Kidney epithelial cell (primary cell): ENCODE measurements around the gene PDCD11. TPM values are rescaled to one million over a fixed set of nuclear protein-coding genes. Genes with fewer than 3 reads are reported as not detected.

Experiments used
- DNase-seq: peaks from one replicate; pipeline ENCODE4 v3.0.0-alpha.2; 2010; ENCODE audit warnings: low read depth
- H3K27me3 ChIP-seq: 2 replicates; pipeline ENCODE4 v1.6.0; 2011; ENCODE audit warnings: low read length; ENCODE audit not compliant: control insufficient read depth, insufficient read depth
- H3K36me3 ChIP-seq: 2 replicates; pipeline ENCODE4 v1.5.1; 2011; ENCODE audit warnings: low read length; ENCODE audit not compliant: control insufficient read depth, insufficient read depth
- H3K4me3 ChIP-seq: 2 replicates; pipeline ENCODE4 v1.5.1; 2011; ENCODE audit warnings: low read depth, mild to moderate bottlenecking, control low read depth, low read length
- CTCF ChIP-seq: IDR thresholded peaks from 2 replicates; pipeline ENCODE4 v1.5.1; 2011; ENCODE audit warnings: mild to moderate bottlenecking, moderate library complexity, low read length, control low read depth, inconsistent platforms; ENCODE audit not compliant: insufficient read depth, poor library complexity, severe bottlenecking
- total RNA-seq: library from RNA; depleted of rRNA; stranded (reverse); fragments of >200 nt; gene quantifications from 2 replicates; pipeline ENCODE4 v1.2.3, GENCODE V29; 2015

PDCD11 gene
- total RNA-seq, 1 donor from 2014 or later: 53.0 TPM

GRCh38 chr10:103439776-103440175, 43.4 kb downstream of the PDCD11 start:
- H3K27me3 ChIP-seq: no peaks in the 10 kb centered on the region
- H3K4me3 ChIP-seq: no peak overlapping the region
- peaks cover 1% of the 10 kb centered on the region for H3K36me3 ChIP-seq
- no peak for TF ChIP-seq CTCF
- no peak for DNase-seq

- DNase-seq: no peak
- no peaks in the 10 kb centered on the region for H3K27me3 ChIP-seq
- H3K4me3 ChIP-seq: no peak overlapping the region
- peaks cover 2% of the 10 kb centered on the region for H3K36me3 ChIP-seq
- TF ChIP-seq CTCF: no peak
These were observed 44.0 kb downstream of the PDCD11 start for GRCh38 chr10:103440416-103440815.

- H3K4me3 ChIP-seq: no peak overlapping the region
- TF ChIP-seq CTCF: no peak
- peaks cover 2% of the 10 kb centered on the region for H3K36me3 ChIP-seq
- no peaks in the 10 kb centered on the region for H3K27me3 ChIP-seq
- no peak for DNase-seq
These were observed 44.8 kb downstream of the PDCD11 start for GRCh38 chr10:103441206-103441605.

GRCh38 chr10:103441611-103442010, 45.2 kb downstream of the PDCD11 start:
- Histone ChIP-seq H3K36me3 (peaks cover 2% of the 10 kb centered on the region), H3K4me3 (no peak overlapping the region), H3K27me3 (no peaks in the 10 kb centered on the region)
- DNase-seq: no peak
- no peak for TF ChIP-seq CTCF

- TF ChIP-seq CTCF: no peak
- no peaks in the 10 kb centered on the region for H3K27me3 ChIP-seq
- no peak for DNase-seq
- H3K4me3 ChIP-seq: no peak overlapping the region
- peaks cover 2% of the 10 kb centered on the region for H3K36me3 ChIP-seq
These were observed 45.6 kb downstream of the PDCD11 start for GRCh38 chr10:103442031-103442461.

- DNase-seq: no peak
- H3K36me3 ChIP-seq: peaks cover 2% of the 10 kb centered on the region
- no peak for TF ChIP-seq CTCF
These were observed 47.2 kb downstream of the PDCD11 start for GRCh38 chr10:103443475-103444185.

More at GRCh38 chr10:103443475-103444185, 47.2 kb downstream of the PDCD11 start:
- Histone ChIP-seq H3K27me3 (no peaks in the 10 kb centered on the region), H3K4me3 (no peak overlapping the region)
